ENCODE data around the gene MAD1L1.

DNA sequence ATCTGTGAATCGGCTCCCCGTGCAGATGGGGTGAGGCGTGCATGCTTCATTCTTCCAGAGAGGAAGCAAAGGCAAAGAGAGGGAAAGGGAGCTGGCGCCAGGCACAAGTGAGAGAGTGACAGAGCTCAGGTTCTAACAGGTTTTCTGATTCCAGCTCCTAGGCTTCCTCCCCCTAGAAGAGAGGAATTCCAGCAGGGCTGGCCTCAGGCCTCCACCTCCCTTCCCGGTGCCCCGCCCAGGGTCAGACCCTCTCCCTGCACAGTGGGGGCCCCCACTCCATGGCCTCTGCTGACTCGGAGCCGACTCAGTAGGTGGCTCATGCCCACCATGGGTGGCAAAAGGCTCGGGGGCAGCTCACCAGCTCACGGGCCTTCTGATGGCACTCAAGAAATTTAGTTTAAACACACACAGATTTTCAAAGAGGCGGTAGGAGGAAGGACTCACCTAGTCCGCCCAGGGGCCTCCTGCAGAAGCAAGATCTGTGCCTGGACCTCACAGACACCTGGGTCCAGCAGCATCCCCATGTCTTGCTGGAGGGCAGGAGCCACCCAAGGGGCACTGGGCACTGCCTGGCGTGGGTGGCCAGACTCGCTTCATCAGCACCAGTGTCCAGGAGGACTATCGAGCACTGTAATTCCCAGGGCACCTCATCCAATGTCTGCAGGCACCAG, 183.5 kb downstream of the MAD1L1 start:
- TF ChIP-seq POLR2A (IDR thresholded peaks at IDR 0.05) (no peak), EP300 (IDR thresholded peaks at IDR 0.05) (no peak), POLR2AphosphoS5 (IDR thresholded peaks at IDR 0.05) (no peak)
- TF ChIP-seq, protein P1, sequence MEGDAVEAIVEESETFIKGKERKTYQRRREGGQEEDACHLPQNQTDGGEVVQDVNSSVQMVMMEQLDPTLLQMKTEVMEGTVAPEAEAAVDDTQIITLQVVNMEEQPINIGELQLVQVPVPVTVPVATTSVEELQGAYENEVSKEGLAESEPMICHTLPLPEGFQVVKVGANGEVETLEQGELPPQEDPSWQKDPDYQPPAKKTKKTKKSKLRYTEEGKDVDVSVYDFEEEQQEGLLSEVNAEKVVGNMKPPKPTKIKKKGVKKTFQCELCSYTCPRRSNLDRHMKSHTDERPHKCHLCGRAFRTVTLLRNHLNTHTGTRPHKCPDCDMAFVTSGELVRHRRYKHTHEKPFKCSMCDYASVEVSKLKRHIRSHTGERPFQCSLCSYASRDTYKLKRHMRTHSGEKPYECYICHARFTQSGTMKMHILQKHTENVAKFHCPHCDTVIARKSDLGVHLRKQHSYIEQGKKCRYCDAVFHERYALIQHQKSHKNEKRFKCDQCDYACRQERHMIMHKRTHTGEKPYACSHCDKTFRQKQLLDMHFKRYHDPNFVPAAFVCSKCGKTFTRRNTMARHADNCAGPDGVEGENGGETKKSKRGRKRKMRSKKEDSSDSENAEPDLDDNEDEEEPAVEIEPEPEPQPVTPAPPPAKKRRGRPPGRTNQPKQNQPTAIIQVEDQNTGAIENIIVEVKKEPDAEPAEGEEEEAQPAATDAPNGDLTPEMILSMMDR (IDR thresholded peaks at IDR 0.05), result no peak
